IMR-90 (cell line): ENCODE data around the gene TMEM145.

ENCODE experiments used
- CHD1 ChIP-seq: IDR thresholded peaks from 2 replicates; pipeline ENCODE4 v1.6.1; 2012; ENCODE audit warnings: low read depth, low read length, improper control_type of control experiment
- MXI1 ChIP-seq: IDR thresholded peaks from 2 replicates; pipeline ENCODE4 v1.6.1; 2012; ENCODE audit warnings: low read depth, mild to moderate bottlenecking, low read length, moderate library complexity, borderline replicate concordance
- POLR2A ChIP-seq: IDR thresholded peaks from 2 replicates; pipeline ENCODE4 v1.6.1; 2012; ENCODE audit warnings: mild to moderate bottlenecking, low read depth, low read length
- RAD21 ChIP-seq: IDR thresholded peaks from 2 replicates; pipeline ENCODE4 v1.6.1; 2012; ENCODE audit warnings: low read length, improper control_type of control experiment
- RCOR1 ChIP-seq: IDR thresholded peaks from 2 replicates; pipeline ENCODE4 v1.6.1; 2012; ENCODE audit warnings: mild to moderate bottlenecking, low read length, improper control_type of control experiment; ENCODE audit not compliant: insufficient replicate concordance
- RFX5 ChIP-seq: IDR thresholded peaks from 2 replicates; pipeline ENCODE4 v1.8.0; 2012; ENCODE audit warnings: low read depth, mild to moderate bottlenecking, low read length, moderate library complexity
- TF ChIP-seq, protein P1 (sequence below): conservative IDR thresholded peaks from 2 replicates; pipeline ENCODE4 v1.5.1; 2012; ENCODE audit warnings: mild to moderate bottlenecking, low read depth, low read length, improper control_type of control experiment

DNA sequence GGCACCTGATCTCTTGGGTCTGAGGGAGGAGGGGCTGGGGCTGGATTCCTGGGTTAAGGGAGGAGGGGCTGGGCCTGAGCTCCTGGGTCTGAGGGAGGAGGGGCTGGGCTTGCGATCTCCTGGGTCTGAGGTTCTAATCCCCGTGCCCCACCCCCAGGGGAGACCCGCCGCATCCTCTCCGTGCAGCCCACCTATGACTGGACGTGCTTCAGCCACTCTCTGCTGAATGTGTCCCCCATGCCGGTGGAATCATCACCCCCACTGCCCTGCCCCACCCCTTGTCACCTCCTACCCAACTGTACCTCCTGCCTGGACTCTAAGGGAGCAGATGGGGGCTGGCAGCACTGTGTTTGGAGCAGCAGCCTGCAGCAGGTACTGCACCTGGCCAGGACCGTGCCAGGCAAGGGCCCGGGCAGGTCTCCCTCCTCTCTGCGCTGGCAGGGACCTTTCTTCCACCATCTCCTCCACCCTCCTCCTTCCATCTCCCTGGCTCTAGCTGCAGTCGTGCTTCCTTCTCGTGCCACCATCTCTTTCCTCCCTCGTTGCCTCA is 49.9 kb downstream of the TMEM145 start:
- TF ChIP-seq, protein P1, sequence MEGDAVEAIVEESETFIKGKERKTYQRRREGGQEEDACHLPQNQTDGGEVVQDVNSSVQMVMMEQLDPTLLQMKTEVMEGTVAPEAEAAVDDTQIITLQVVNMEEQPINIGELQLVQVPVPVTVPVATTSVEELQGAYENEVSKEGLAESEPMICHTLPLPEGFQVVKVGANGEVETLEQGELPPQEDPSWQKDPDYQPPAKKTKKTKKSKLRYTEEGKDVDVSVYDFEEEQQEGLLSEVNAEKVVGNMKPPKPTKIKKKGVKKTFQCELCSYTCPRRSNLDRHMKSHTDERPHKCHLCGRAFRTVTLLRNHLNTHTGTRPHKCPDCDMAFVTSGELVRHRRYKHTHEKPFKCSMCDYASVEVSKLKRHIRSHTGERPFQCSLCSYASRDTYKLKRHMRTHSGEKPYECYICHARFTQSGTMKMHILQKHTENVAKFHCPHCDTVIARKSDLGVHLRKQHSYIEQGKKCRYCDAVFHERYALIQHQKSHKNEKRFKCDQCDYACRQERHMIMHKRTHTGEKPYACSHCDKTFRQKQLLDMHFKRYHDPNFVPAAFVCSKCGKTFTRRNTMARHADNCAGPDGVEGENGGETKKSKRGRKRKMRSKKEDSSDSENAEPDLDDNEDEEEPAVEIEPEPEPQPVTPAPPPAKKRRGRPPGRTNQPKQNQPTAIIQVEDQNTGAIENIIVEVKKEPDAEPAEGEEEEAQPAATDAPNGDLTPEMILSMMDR: no peak
- no peak for TF ChIP-seq POLR2A
- TF ChIP-seq CHD1: no peak
- no peak for TF ChIP-seq MXI1
- TF ChIP-seq RCOR1: no peak
- no peak for TF ChIP-seq RAD21
- no peak for TF ChIP-seq RFX5
